ENCODE data around the gene CYP8B1. TPM values are rescaled to one million over a fixed set of nuclear protein-coding genes. Genes with fewer than 3 reads are reported as not detected.

Gene CYP8B1
- polyA plus RNA-seq, 1 donor (not counting 4 experiments of a cell fraction or from before 2014, with no cell fraction given), result not detected

DNA sequence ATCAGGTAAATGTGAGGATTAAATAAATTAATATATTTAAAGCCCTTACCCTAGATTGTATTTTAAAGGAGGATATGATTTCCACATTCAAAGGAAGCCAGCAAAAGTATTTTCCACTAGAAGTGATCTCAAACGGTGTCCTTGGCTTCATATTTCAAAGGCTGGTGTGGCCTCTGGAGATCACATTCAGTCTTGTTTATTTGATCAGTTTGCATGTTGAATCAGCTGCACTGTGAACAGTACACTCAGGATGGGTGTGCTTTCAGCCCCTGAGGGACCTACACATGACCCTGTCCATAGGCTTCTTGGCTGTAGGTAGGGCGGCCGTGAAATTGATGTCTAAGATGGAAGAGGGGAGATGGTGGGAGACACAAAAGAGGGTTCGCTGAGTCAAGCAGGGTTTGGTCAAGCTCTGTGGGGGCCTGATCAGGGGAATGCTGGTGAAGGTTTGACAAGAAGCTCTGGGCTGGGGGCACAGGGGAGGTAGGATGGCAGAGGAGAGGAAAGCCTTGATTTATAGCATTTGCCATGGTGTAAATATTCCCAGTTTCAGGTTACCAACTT lies 21.9 kb downstream of the CYP8B1 start:
- Histone ChIP-seq H3K9me3 (ENCODE audit: control insufficient read depth, low read depth, low read length) (no peaks in the 10 kb centered on the region), H3K36me3 (ENCODE audit: control insufficient read depth in 2 of 2, extremely low read depth in 1 of 2, insufficient read depth in 2 of 2, low read length in 2 of 2) (no peaks in the 10 kb centered on the region), H3K4me1 (ENCODE audit: control insufficient read depth, extremely low read depth, insufficient read depth, low read length) (no peaks in the 10 kb centered on the region), H3K4me2 (ENCODE audit: control insufficient read depth, extremely low read depth, insufficient read depth, low read depth, low read length) (no peak overlapping the region), H3K9ac (ENCODE audit: control insufficient read depth, extremely low read depth, insufficient read depth, low read length) (no peak overlapping the region), H3K4me3 (ENCODE audit: control insufficient read depth in 2 of 3, extremely low read depth in 1 of 3, insufficient read depth in 2 of 3, low read depth in 1 of 3, low read length in 3 of 3) (no peak overlapping the region), H3K79me2 (ENCODE audit: control insufficient read depth, insufficient read depth, low read length) (no peaks in the 10 kb centered on the region), H3K27me3 (ENCODE audit: control insufficient read depth, extremely low read depth, insufficient read depth, low read length) (no peaks in the 10 kb centered on the region), H2AFZ (ENCODE audit: control insufficient read depth, low read length) (no peak overlapping the region), H3K27ac (ENCODE audit: control insufficient read depth, insufficient read depth, low read length) (no peak overlapping the region), H4K20me1 (ENCODE audit: control insufficient read depth, extremely low read depth, insufficient read depth, low read length) (no peaks in the 10 kb centered on the region), H3K9me1 (ENCODE audit: control insufficient read depth, extremely low read depth, insufficient read depth, low read length) (no peaks in the 10 kb centered on the region)
- DNase-seq (ENCODE audit: low read depth, low spot score) (no peak), FAIRE-seq (no peak)
- dilution Hi-C loops (cut with MboI; ENCODE audit: extremely low pct_ligation_motif_present, low sequenced_read_pairs), result no loop called here
- TF ChIP-seq, protein P1, sequence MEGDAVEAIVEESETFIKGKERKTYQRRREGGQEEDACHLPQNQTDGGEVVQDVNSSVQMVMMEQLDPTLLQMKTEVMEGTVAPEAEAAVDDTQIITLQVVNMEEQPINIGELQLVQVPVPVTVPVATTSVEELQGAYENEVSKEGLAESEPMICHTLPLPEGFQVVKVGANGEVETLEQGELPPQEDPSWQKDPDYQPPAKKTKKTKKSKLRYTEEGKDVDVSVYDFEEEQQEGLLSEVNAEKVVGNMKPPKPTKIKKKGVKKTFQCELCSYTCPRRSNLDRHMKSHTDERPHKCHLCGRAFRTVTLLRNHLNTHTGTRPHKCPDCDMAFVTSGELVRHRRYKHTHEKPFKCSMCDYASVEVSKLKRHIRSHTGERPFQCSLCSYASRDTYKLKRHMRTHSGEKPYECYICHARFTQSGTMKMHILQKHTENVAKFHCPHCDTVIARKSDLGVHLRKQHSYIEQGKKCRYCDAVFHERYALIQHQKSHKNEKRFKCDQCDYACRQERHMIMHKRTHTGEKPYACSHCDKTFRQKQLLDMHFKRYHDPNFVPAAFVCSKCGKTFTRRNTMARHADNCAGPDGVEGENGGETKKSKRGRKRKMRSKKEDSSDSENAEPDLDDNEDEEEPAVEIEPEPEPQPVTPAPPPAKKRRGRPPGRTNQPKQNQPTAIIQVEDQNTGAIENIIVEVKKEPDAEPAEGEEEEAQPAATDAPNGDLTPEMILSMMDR (optimal IDR thresholded peaks at IDR 0.05 in 1 of 3, IDR thresholded peaks at IDR 0.05 in 1 of 3, conservative IDR thresholded peaks at IDR 0.05 in 1 of 3; ENCODE audit: extremely low read depth in 1 of 3, insufficient read depth in 2 of 3, low read length in 3 of 3), result no peak
- TF ChIP-seq EZH2 (IDR thresholded peaks at IDR 0.05; ENCODE audit: low read length), result no peak

- no peak overlapping the region for H3K27ac ChIP-seq (ENCODE audit: control insufficient read depth, insufficient read depth, low read length)
- DNase-seq (ENCODE audit: low read depth, low spot score), result no peak
- H3K4me3 ChIP-seq (ENCODE audit: control insufficient read depth in 2 of 3, extremely low read depth in 1 of 3, insufficient read depth in 2 of 3, low read depth in 1 of 3, low read length in 3 of 3), result no peak overlapping the region
- H3K9me3 ChIP-seq (ENCODE audit: control insufficient read depth, low read depth, low read length), result no peaks in the 10 kb centered on the region
- no peak overlapping the region for H2AFZ ChIP-seq (ENCODE audit: control insufficient read depth, low read length)
- H3K9me1 ChIP-seq (ENCODE audit: control insufficient read depth, extremely low read depth, insufficient read depth, low read length), result no peaks in the 10 kb centered on the region
- FAIRE-seq, result no peak
- no peaks in the 10 kb centered on the region for H4K20me1 ChIP-seq (ENCODE audit: control insufficient read depth, extremely low read depth, insufficient read depth, low read length)
- H3K4me1 ChIP-seq (ENCODE audit: control insufficient read depth, extremely low read depth, insufficient read depth, low read length), result no peaks in the 10 kb centered on the region
- no peaks in the 10 kb centered on the region for H3K27me3 ChIP-seq (ENCODE audit: control insufficient read depth, extremely low read depth, insufficient read depth, low read length)
- H3K4me2 ChIP-seq (ENCODE audit: control insufficient read depth, extremely low read depth, insufficient read depth, low read depth, low read length), result no peak overlapping the region
- H3K79me2 ChIP-seq (ENCODE audit: control insufficient read depth, insufficient read depth, low read length), result no peaks in the 10 kb centered on the region
- dilution Hi-C loops (cut with MboI; ENCODE audit: extremely low pct_ligation_motif_present, low sequenced_read_pairs), result no loop called here
- TF ChIP-seq, protein P1 (optimal IDR thresholded peaks at IDR 0.05 in 1 of 3, IDR thresholded peaks at IDR 0.05 in 1 of 3, conservative IDR thresholded peaks at IDR 0.05 in 1 of 3; ENCODE audit: extremely low read depth in 1 of 3, insufficient read depth in 2 of 3, low read length in 3 of 3), result no peak
- TF ChIP-seq EZH2 (IDR thresholded peaks at IDR 0.05; ENCODE audit: low read length), result no peak
- no peaks in the 10 kb centered on the region for H3K36me3 ChIP-seq (ENCODE audit: control insufficient read depth in 2 of 2, extremely low read depth in 1 of 2, insufficient read depth in 2 of 2, low read length in 2 of 2)
- H3K9ac ChIP-seq (ENCODE audit: control insufficient read depth, extremely low read depth, insufficient read depth, low read length), result no peak overlapping the region
Measured at GRCh38 chr3:42853056-42853455, 22.6 kb downstream of the CYP8B1 start.

All from keratinocyte (primary cell).